Nasal cavity respiratory epithelium epithelial cell of viscerocranial mucosa (primary cell): ENCODE data around the gene LGALS3BP. TPM values are rescaled to one million over a fixed set of nuclear protein-coding genes. Genes with fewer than 3 reads are reported as not detected.

Experiments
- total RNA-seq: library from RNA; depleted of rRNA; stranded (reverse); fragments of >200 nt; gene quantifications from 2 replicates; pipeline ENCODE4 v1.2.3, GENCODE V29; 2014

LGALS3BP gene, protein sequence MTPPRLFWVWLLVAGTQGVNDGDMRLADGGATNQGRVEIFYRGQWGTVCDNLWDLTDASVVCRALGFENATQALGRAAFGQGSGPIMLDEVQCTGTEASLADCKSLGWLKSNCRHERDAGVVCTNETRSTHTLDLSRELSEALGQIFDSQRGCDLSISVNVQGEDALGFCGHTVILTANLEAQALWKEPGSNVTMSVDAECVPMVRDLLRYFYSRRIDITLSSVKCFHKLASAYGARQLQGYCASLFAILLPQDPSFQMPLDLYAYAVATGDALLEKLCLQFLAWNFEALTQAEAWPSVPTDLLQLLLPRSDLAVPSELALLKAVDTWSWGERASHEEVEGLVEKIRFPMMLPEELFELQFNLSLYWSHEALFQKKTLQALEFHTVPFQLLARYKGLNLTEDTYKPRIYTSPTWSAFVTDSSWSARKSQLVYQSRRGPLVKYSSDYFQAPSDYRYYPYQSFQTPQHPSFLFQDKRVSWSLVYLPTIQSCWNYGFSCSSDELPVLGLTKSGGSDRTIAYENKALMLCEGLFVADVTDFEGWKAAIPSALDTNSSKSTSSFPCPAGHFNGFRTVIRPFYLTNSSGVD
- total RNA-seq, result 116 and 691 TPM in 2 replicates

DNA sequence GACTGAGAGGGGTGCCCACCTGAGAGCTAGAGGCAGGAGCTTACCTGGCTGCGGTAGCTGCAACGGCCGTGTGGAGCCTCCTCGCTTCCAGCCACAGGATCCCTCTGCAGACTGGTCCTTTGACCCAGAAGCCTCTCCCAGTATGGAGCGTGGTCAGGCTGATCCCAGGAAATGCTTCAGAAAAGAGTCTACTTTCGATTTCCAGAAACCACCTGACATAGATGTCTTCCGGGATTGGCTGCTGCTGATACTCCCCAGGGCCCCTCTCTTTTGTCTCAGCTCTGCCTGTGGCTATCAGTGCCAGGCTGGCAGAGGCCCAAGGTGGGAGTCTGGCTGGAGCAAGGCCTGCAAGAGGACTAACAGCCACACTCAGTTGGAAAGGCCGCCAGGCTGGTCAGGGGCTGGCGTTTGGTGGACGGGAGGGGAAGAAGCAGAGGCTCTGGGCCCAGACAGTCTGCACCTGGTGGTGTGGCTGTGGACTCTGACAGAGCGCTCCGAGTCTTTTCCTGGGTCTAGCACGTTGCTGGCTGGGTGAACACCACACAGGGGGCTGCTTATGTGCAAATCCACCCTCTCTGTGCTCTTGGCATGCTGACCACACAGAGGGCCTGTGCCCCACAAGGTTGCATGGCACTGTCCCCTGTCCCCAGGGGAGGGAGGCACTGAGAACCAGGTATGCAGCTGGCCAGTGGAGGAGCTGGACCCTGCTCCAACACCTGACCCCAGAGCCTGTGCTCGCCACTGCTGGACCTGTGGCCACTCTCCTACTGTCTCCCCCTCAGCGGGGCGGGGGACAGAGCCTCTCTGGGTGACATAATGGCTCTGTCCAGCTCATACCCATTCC, at the start of gene LGALS3BP:
Gene LGALS3BP, minus strand, starts transcription at position 144 of the 844 bp plus-strand sequence. CDS start 2,732 bp downstream, outside the sequence.

DNA sequence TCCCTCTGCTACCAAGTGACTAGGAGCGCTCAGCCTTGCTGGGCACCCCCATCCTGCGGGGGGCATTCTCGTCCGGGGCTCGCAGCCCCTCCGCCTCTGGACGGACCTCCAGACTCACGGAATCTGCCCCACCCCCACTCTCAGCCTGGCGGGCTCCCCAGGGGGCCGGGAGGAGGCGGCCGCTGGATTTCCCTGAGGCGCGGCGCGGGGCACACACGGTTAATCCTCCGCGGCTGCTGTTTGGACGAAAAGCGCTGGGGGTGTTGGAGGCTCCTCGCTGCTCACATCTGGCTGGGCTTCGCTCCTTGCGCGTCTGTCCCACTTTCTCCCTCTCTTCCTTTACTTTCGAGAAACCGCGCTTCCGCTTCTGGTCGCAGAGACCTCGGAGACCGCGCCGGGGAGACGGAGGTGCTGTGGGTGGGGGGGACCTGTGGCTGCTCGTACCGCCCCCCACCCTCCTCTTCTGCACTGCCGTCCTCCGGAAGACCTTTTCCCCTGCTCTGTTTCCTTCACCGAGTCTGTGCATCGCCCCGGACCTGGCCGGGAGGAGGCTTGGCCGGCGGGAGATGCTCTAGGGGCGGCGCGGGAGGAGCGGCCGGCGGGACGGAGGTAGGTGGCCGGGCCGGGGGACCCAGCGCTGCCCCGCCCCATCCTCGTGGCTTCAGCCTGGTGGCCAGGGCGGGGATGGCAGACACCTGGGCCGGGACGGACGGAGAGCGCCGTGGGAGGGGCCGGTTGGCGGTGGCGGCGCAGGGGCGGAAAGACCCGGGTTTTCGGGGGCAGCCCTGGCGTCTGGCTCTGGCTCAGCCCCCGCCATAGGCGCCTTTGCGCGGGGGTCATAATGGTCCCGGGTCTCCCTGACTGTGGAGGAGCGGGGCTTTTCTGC, 44.4 kb upstream of the LGALS3BP start, which contains the start of gene C1QTNF1:
Gene C1QTNF1, plus strand, starts transcription at position 284 of the 886 bp plus-strand sequence. CDS start 19,800 bp downstream, outside the sequence.

DNA sequence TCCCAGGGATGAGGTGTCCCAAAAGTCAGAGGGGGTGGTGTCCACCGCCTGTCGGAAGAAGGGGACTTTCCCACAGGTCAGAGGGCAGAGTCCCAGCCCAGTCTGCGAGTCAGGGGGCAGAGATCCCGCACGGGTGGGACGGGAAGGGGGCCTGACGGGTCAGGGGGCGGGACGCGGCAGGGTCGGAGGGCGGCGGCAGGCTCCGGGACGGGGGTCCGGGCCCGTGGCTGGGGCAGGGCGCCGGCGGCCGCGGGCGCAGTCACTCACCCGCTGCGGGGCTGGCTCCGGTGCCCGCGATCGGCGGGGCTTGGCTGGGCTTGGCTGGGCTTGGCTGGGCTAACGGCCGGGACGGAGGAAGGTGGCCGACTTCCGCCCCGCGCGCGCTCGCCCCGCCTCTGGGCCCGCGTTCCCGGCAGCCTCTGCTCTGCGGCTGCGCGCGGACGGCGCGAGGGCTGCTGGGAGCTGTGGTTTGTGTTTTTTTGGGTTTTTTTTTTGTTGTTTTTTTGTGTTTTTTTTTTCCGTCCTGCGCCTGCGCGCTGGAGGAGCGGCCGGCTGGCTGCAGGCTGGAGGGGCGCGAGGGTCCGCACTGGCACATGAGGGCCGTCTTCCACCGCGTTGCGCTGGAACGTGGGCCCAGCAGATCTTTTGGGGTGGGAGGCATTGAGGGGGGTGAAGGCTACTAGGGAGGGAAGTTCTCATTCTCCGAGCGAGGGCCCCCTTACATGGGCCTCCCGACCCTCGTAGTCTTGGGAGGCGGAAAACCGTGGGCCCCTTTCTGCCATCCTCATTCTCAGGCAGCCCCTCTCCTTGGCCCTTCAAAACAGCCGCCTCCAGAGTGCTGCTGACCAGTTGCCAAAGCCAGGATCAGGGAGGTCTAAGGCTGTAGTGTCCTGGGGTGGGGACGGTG, 29.9 kb upstream of the LGALS3BP start, which contains the start of gene CANT1:
Gene CANT1, minus strand, starts transcription at position 368 of the 907 bp plus-strand sequence. CDS start 12,142 bp downstream, outside the sequence.

DNA sequence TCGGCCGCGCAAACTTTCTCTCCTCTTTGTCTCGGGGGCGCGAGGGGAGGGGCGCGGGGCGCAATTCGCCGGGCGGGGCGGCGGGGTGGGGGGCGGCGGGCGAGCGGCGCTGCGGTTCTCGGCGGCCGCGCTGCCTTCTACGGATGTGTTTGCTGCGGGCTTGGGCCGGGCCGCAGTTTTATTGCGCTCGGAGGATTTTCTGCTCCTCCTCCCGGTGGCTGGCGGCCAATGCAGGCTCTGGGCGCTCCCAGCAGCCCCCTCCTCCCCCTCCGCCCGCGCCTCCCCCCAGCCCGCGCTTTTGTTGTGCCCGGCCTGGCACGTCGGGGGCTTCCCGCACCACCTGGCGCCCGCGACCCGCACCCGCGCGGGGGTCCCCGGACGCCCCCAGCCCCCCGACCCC, 54.5 kb downstream of the LGALS3BP start, which contains the start of gene TIMP2:
Gene TIMP2, minus strand, starts transcription at position 154 of the 400 bp plus-strand sequence. CDS start 299 bp downstream, outside the sequence.

Other genes starting within 250 kb of the LGALS3BP start
- gene CYTH1, start 197.7 kb downstream of the LGALS3BP start, total RNA-seq, result 30.1 and 44.6 TPM in 2 replicates
- 31.8 and 61.9 TPM in 2 replicates for gene USP36, start 139.1 kb downstream of the LGALS3BP start, total RNA-seq
- gene CEP295NL, start 76.7 kb downstream of the LGALS3BP start, total RNA-seq, result under 0.01 and 0.43 TPM in 2 replicates
- gene TIMP2, start 54.5 kb downstream of the LGALS3BP start, total RNA-seq, result 2.7 and 14.2 TPM in 2 replicates
- gene CANT1, start 29.8 kb upstream of the LGALS3BP start, total RNA-seq, result 84.1 and 91.8 TPM in 2 replicates
- gene C1QTNF1, start 44.2 kb upstream of the LGALS3BP start, total RNA-seq, result 3.4 and 8.3 TPM in 2 replicates
- 10.6 and 15.1 TPM in 2 replicates for gene ENGASE, start 94.9 kb upstream of the LGALS3BP start, total RNA-seq